ENCODE measurements around the gene RAB3IL1. TPM values are rescaled to one million over a fixed set of nuclear protein-coding genes. Genes with fewer than 3 reads are reported as not detected.

Gene RAB3IL1
- total and polyA plus RNA-seq, 2 of the 13 experiments (the other 11 are each of a cell fraction or from before 2014, with no cell fraction given), result 1.2 to 2.0 TPM

- TF ChIP-seq ZNF607 (CRISPR knock-in tag; IDR thresholded peaks at IDR 0.05; ENCODE audit: borderline replicate concordance), result no peak
- no peak for TF ChIP-seq TCF12 (IDR thresholded peaks at IDR 0.05)
- 0 out of 2 replicates have a peak, but pooled peaks have one; percentile 17 for TF ChIP-seq TCF12 (CRISPR knock-in tag; IDR thresholded peaks at IDR 0.05)
- TF ChIP-seq ZBTB25 (CRISPR knock-in tag; IDR thresholded peaks at IDR 0.05), result no peak
- 0 out of 2 replicates have a peak, but pooled peaks have one; percentile 47 for TF ChIP-seq ARNT2 (CRISPR knock-in tag; IDR thresholded peaks at IDR 0.05; ENCODE audit: low read depth)
- peak; percentile 50; the same call in 1 of the 2 replicates for TF ChIP-seq CENPT (CRISPR knock-in tag; IDR thresholded peaks at IDR 0.05; ENCODE audit: low read depth)
- no peak for TF ChIP-seq ZNF781 (CRISPR knock-in tag; IDR thresholded peaks at IDR 0.05; ENCODE audit: borderline replicate concordance, not compliant biosample characterization)
- no peak for TF ChIP-seq ZNF205 (CRISPR knock-in tag; IDR thresholded peaks at IDR 0.05)
- TF ChIP-seq RARG (CRISPR knock-in tag; IDR thresholded peaks at IDR 0.05; ENCODE audit: low read depth), result no peak
- 0 out of 2 replicates have a peak, but pooled peaks have one; percentile 47 for TF ChIP-seq HNRNPL (IDR thresholded peaks at IDR 0.05; ENCODE audit: low read depth, low read length)
- no peak for TF ChIP-seq TSC22D2 (CRISPR knock-in tag; IDR thresholded peaks at IDR 0.05; ENCODE audit: borderline replicate concordance)
- peak; percentile 59; the same call in 1 of the 2 replicates for TF ChIP-seq NR0B2 (CRISPR knock-in tag; IDR thresholded peaks at IDR 0.05)
- TF ChIP-seq PRDM15 (CRISPR knock-in tag; IDR thresholded peaks at IDR 0.05), result no peak
- no peak for TF ChIP-seq FIP1L1 (IDR thresholded peaks at IDR 0.05; ENCODE audit: borderline replicate concordance, insufficient read depth, low read depth, low read length)
- TF ChIP-seq ZNF687 (CRISPR knock-in tag; IDR thresholded peaks at IDR 0.05), result peak; percentile 66
Measured at GRCh38 chr11:61890529-61891330, 26.6 kb downstream of the RAB3IL1 start (continued).
